GM12801 (cell line): ENCODE measurements around the gene TOGARAM2.

Source experiments
- TF ChIP-seq, protein P1 (sequence below): IDR thresholded peaks from one replicate; pipeline ENCODE4 v1.5.1; 2011; ENCODE audit warnings: control low read depth; ENCODE audit not compliant: insufficient read length; ENCODE audit errors: extremely low read depth

Gene TOGARAM2

DNA sequence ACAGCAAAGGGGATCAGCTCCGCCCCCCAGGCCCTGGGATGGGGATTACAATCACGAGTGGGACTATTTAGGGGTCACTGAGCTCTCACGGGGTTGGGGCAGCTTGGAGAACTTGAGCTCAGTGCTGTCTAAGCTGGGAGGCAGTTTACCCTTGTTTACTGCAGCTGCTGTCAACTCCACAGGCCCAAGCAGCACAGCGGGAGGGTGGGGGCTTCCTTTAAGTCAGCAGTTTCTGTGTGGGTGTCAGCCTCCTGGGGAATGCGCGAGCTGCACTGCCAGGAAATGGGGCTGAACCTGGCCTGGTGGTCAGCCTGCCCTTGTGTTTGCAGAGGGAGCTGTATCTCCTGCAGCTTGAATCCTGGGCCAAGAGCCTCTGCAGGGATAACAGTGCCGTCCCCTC, 29.8 kb downstream of the TOGARAM2 start:
- TF ChIP-seq, protein P1, sequence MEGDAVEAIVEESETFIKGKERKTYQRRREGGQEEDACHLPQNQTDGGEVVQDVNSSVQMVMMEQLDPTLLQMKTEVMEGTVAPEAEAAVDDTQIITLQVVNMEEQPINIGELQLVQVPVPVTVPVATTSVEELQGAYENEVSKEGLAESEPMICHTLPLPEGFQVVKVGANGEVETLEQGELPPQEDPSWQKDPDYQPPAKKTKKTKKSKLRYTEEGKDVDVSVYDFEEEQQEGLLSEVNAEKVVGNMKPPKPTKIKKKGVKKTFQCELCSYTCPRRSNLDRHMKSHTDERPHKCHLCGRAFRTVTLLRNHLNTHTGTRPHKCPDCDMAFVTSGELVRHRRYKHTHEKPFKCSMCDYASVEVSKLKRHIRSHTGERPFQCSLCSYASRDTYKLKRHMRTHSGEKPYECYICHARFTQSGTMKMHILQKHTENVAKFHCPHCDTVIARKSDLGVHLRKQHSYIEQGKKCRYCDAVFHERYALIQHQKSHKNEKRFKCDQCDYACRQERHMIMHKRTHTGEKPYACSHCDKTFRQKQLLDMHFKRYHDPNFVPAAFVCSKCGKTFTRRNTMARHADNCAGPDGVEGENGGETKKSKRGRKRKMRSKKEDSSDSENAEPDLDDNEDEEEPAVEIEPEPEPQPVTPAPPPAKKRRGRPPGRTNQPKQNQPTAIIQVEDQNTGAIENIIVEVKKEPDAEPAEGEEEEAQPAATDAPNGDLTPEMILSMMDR, result no peak

GRCh38 chr2:29011418-29012060, 30.4 kb downstream of the TOGARAM2 start:
- TF ChIP-seq, protein P1, result no peak

DNA sequence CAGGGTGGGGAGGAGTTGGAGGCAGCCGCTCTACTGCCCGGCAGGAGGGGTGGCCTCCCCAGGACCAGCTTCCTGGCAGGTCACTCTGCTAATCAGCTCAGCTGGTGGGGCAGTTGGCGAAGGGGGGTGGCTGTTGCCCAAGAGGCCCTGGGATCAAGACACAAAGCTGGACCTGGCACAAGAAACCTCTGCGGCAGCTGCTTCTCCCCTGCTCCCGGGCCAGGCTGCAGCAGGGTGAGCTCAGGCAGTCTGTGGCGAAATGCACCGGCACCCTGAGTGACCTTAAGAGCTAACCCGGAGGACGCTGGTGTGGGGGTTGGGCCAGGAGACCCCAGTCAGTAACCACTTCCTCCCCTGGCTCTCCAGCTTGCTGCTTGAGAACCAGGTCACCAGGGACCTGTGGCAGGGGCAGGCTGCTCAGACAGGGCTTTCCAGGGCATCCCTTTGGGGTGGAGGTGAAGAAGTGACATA, 31.1 kb downstream of the TOGARAM2 start:
- TF ChIP-seq, protein P1, result no peak

DNA sequence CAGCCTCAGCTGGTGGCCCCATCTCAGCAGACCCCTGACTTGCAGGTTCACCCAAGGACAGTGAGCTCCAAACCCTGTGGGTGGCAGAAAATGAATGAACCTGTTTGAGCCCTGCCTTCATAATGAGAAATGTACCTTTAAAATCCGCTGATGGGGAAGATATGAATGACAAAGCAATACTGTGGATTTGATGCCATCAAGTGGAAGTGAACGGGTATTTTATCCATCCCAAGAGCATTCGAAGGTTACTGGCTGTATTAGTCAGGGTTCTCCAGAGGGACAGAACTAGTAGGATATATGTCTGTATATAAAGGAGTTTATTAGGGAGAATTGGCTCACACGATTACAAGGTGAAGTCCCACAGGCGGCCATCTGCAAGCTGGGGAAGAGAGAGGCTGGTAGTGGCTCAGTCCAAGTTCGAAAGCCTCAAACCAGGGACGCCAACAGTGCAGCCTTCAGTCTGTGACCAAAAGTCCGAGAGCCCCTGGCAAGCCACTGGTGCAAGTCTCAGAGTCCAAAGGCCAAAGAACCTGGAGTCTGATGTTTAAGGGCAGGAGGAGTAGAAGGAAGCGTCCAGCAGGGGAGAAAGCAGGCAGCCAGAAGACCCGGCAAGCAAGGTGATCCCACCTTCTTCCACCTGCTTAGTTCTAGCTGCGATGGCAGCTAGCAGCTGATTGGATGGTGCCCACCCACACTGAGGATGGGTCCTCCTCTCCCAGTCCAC, 32.1 kb downstream of the TOGARAM2 start:
- TF ChIP-seq, protein P1, result no peak

DNA sequence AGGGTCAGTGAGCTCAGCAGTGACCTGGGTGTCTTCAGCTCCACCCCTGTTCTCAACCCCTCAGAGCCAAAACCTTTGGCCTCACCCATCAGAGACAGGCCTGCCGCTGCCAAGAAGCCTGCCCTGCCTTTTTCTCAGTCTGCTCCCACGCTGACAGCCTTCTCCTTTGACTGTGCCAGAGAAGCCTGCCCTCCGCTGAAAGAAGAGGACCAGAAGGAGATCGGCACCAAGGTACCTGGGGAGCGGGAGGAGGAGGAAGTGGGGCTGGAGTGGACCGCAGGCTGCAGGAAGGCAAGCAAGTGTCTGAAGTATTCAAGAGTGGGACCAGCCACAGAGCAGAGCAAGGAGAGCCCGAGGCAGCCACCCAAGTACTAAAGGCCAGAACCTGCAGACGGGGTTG, 33.2 kb downstream of the TOGARAM2 start:
- TF ChIP-seq, protein P1, result no peak

DNA sequence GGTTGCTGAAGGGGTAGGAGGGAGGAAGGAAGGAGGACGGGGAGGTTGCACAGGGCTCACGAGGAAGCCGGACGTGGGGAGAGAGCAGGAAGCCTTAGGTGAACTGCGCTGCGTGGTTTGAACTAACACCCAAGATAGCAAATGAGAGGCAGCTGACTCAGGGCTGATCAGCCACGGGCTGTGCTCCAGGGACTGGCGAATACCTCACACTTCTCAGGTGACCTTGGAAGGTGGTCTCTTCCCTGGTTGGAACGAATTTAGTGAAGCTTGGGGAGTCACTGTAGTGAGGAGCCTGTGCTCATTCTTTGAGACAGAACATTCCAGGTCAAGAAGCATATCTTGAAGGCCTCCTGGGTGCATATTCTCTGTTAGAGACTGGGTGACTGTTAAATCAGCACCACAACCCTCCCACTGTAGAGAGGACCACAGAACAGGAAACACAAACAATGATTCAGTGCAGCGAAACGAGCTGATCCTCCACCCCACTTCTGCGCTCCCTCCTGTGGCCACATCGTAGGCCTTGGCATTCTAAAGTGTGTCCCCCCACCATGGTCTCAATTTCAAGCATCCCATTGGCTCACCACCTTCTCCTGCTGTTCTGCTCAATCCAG, 33.8 kb downstream of the TOGARAM2 start:
- TF ChIP-seq, protein P1, result no peak

DNA sequence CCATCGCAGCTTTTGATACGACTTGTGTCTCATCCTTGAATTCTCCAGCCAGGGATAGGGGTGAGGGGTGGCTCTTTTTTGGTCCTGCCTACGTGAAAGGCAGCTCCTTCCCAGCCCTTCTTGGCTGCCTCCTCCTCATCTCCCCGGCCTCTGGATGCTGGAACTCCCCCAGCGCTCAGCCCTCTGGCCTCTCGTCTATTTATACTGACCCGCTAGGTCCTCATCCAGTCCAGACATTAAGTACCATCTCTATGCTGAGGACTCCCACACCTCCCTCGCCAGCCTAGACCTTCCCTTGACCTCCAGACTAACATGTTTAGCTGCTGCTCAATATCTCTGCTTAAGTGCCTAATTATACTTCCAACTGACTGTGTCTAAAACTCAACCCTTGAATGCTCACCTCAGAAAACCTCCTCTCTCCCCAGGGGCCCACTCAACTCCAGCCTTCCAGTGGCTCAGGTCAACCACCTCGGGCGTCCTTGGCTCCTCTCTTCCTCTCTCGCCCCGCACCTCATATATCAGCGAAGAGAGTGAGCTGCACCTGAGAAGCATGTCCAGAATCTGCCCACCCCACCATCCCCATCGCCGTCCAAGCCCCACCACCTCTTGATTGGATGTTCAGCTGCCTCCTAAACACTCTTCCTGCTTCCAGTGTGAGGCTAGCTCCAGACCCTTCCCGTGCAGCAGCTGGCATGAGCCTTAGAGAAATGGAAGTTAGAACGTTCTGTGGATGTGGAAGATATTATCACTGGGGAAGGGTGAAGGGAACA, 34.8 kb downstream of the TOGARAM2 start:
- TF ChIP-seq, protein P1, result no peak
